ENCODE measurements around the gene CFAP46.
"Not testable (repeated sequence)": the region's sequence is repeated elsewhere in the genome, so short reads cannot be mapped to it uniquely, and the experiment has no call there.

CFAP46 gene

GRCh38 chr10:132799865-132800264 lies 142.5 kb downstream of the CFAP46 start:
- no peak for TF ChIP-seq JUND (IDR thresholded peaks at IDR 0.05; ENCODE audit: low read depth)

GRCh38 chr10:132798876-132799275 lies 143.5 kb downstream of the CFAP46 start:
- no peak for DNase-seq (ENCODE audit: low read depth in 1 of 2, low spot score in 1 of 2)
- in situ Hi-C loops (cut with HindIII; ENCODE audit: low pct_unique_long_range_greater_than_20kb, low sequenced_read_pairs) = no loop called here
- no peak for TF ChIP-seq JUND (IDR thresholded peaks at IDR 0.05; ENCODE audit: low read depth)

More at GRCh38 chr10:132799865-132800264, 142.5 kb downstream of the CFAP46 start:
- DNase-seq (ENCODE audit: low read depth in 1 of 2, low spot score in 1 of 2) = no peak
- in situ Hi-C loops (cut with HindIII; ENCODE audit: low pct_unique_long_range_greater_than_20kb, low sequenced_read_pairs) = no loop called here

- in situ Hi-C loops (cut with HindIII; ENCODE audit: low pct_unique_long_range_greater_than_20kb, low sequenced_read_pairs) = no loop called here
- no peak for TF ChIP-seq JUND (IDR thresholded peaks at IDR 0.05; ENCODE audit: low read depth)
- no peak for DNase-seq (ENCODE audit: low read depth in 1 of 2, low spot score in 1 of 2)
These were observed 144.0 kb downstream of the CFAP46 start for GRCh38 chr10:132798403-132798802.

- DNase-seq (ENCODE audit: low read depth in 1 of 2, low spot score in 1 of 2); in situ Hi-C loops (cut with HindIII; ENCODE audit: low pct_unique_long_range_greater_than_20kb, low sequenced_read_pairs): not testable (repeated sequence)
These were observed 144.4 kb downstream of the CFAP46 start for GRCh38 chr10:132797986-132798385.

GRCh38 chr10:132796846-132797245 lies 145.5 kb downstream of the CFAP46 start:
- DNase-seq (ENCODE audit: low read depth in 1 of 2, low spot score in 1 of 2) = no peak
- in situ Hi-C loops (cut with HindIII; ENCODE audit: low pct_unique_long_range_greater_than_20kb, low sequenced_read_pairs) = no loop called here
- no peak for TF ChIP-seq JUND (IDR thresholded peaks at IDR 0.05; ENCODE audit: low read depth)

- in situ Hi-C loops (cut with HindIII; ENCODE audit: low pct_unique_long_range_greater_than_20kb, low sequenced_read_pairs) = no loop called here
- TF ChIP-seq JUND (IDR thresholded peaks at IDR 0.05; ENCODE audit: low read depth) = no peak
- DNase-seq (ENCODE audit: low read depth in 1 of 2, low spot score in 1 of 2) = no peak
These were observed 148.2 kb downstream of the CFAP46 start for GRCh38 chr10:132793871-132794849.

GRCh38 chr10:132793213-132793612 lies 149.2 kb downstream of the CFAP46 start:
- no peak for TF ChIP-seq JUND (IDR thresholded peaks at IDR 0.05; ENCODE audit: low read depth)
- in situ Hi-C loops (cut with HindIII; ENCODE audit: low pct_unique_long_range_greater_than_20kb, low sequenced_read_pairs) = no loop called here
- DNase-seq (ENCODE audit: low read depth in 1 of 2, low spot score in 1 of 2) = no peak

- no peak for TF ChIP-seq JUND (IDR thresholded peaks at IDR 0.05; ENCODE audit: low read depth)
- no peak for DNase-seq (ENCODE audit: low read depth in 1 of 2, low spot score in 1 of 2)
- in situ Hi-C loops (cut with HindIII; ENCODE audit: low pct_unique_long_range_greater_than_20kb, low sequenced_read_pairs) = no loop called here
These were observed 149.6 kb downstream of the CFAP46 start for GRCh38 chr10:132792796-132793195.

GRCh38 chr10:132792099-132792498 lies 150.3 kb downstream of the CFAP46 start:
- in situ Hi-C loops (cut with HindIII; ENCODE audit: low pct_unique_long_range_greater_than_20kb, low sequenced_read_pairs); DNase-seq (ENCODE audit: low read depth in 1 of 2, low spot score in 1 of 2): not testable (repeated sequence)

GRCh38 chr10:132790934-132791829 lies 151.2 kb downstream of the CFAP46 start:
- DNase-seq (ENCODE audit: low read depth in 1 of 2, low spot score in 1 of 2) = no peak
- in situ Hi-C loops (cut with HindIII; ENCODE audit: low pct_unique_long_range_greater_than_20kb, low sequenced_read_pairs) = no loop called here
- TF ChIP-seq JUND (IDR thresholded peaks at IDR 0.05; ENCODE audit: low read depth) = no peak

GRCh38 chr10:132790470-132790869 lies 151.9 kb downstream of the CFAP46 start:
- no peak for DNase-seq (ENCODE audit: low read depth in 1 of 2, low spot score in 1 of 2)
- no peak for TF ChIP-seq JUND (IDR thresholded peaks at IDR 0.05; ENCODE audit: low read depth)
- in situ Hi-C loops (cut with HindIII; ENCODE audit: low pct_unique_long_range_greater_than_20kb, low sequenced_read_pairs) = no loop called here

GRCh38 chr10:132789659-132790148 lies 152.7 kb downstream of the CFAP46 start:
- no peak for TF ChIP-seq JUND (IDR thresholded peaks at IDR 0.05; ENCODE audit: low read depth)
- DNase-seq (ENCODE audit: low read depth in 1 of 2, low spot score in 1 of 2) = no peak
- in situ Hi-C loops (cut with HindIII; ENCODE audit: low pct_unique_long_range_greater_than_20kb, low sequenced_read_pairs) = no loop called here

GRCh38 chr10:132788831-132789219 lies 153.5 kb downstream of the CFAP46 start:
- DNase-seq (ENCODE audit: low read depth in 1 of 2, low spot score in 1 of 2) = no peak
- in situ Hi-C loops (cut with HindIII; ENCODE audit: low pct_unique_long_range_greater_than_20kb, low sequenced_read_pairs) = no loop called here
- no peak for TF ChIP-seq JUND (IDR thresholded peaks at IDR 0.05; ENCODE audit: low read depth)

Measured in T47D (cell line).